Epithelial cell of esophagus (primary cell): ENCODE data around the gene PPP2R2C.

Source experiments
- DNase-seq: peaks from one replicate; pipeline ENCODE4 v3.0.0; 2010; ENCODE audit warnings: low read depth
- H3K4me3 ChIP-seq: 2 replicates; pipeline ENCODE4 v1.5.1; 2011; ENCODE audit warnings: mild to moderate bottlenecking, low read length, control low read depth
- CTCF ChIP-seq: IDR thresholded peaks from 2 replicates; pipeline ENCODE4 v1.5.1; 2011; ENCODE audit warnings: low read depth, mild to moderate bottlenecking, low read length, control low read depth, inconsistent platforms; ENCODE audit not compliant: insufficient read depth; ENCODE audit errors: missing control alignments

The PPP2R2C gene

GRCh38 chr4:6281436-6282313 lies 190.7 kb downstream of the PPP2R2C start:
- no peak overlapping the region for H3K4me3 ChIP-seq
- no peak for TF ChIP-seq CTCF
- no peak for DNase-seq

DNA sequence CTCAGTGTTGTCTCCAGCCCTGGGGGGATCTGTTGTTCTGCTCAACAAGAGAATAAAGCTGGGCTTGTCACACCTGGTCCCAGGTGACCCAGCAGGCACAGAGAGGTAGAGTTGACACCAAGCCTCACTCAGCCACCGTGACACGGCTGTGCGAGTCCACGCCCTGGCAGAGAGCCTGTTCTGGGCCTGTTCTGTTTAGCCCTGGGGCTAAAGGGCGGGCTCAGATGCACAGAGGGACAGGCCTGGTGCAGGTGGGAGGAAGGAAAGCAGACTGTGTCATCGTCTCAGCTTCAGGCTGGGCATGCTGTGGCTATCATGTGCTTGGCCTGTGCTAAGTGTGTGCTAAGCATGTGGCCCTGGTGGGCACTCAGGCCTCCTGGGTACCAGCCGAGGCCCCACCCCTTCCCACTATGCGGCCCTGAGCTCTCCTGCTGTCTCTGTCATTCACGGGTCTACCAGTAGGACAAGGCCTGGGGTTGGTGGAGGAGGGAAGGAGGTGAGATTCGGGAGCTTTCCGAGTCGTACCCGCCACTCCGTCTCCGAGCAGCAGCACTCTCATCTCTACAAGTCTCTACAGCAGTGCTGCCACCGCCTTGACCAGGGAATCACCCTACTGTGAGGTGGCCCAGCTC lies 191.9 kb downstream of the PPP2R2C start:
- no peak overlapping the region for H3K4me3 ChIP-seq

DNA sequence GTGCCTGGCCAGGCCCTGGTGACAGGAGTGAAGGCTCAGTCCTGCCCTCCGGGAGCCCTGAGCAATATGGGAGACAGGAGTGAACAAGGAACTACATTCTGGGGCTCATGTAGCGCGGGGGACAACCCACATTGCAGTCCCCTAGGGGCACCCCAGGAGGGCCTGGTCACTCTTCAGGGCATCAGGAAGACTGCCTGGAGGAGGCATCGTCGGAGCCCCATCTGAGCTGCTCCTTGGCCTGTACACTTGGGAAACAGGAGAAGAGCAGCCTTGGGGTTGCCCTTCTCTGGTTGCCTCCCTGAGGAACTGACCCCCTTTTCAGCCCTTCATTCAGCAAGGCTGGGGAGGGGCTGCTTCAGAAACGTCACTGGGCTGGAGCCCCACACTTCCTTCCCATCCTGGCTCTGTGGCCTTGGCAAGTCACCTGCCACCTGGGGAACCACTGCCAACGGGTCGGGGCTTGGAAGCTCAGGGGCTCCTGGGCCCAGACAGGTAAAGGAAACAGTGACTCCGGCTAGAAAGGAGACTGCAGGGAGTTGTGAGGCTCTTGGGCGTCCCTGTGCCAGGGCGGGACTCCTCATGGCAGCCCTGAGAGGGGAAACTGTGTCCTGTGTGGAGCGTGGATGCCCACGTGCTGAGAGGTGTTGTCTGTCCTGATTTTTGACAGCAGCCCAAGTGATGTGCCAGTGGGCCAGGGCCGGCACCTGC lies 192.7 kb downstream of the PPP2R2C start:
- TF ChIP-seq CTCF = no peak
- H3K4me3 ChIP-seq = no peak overlapping the region
- DNase-seq = no peak

More for the DNA sequence above, 191.9 kb downstream of the PPP2R2C start:
- TF ChIP-seq CTCF = no peak
- DNase-seq = peak; percentile 81

GRCh38 chr4:6278801-6279197 lies 193.6 kb downstream of the PPP2R2C start:
- H3K4me3 ChIP-seq = no peak overlapping the region
- TF ChIP-seq CTCF = no peak
- no peak for DNase-seq

DNA sequence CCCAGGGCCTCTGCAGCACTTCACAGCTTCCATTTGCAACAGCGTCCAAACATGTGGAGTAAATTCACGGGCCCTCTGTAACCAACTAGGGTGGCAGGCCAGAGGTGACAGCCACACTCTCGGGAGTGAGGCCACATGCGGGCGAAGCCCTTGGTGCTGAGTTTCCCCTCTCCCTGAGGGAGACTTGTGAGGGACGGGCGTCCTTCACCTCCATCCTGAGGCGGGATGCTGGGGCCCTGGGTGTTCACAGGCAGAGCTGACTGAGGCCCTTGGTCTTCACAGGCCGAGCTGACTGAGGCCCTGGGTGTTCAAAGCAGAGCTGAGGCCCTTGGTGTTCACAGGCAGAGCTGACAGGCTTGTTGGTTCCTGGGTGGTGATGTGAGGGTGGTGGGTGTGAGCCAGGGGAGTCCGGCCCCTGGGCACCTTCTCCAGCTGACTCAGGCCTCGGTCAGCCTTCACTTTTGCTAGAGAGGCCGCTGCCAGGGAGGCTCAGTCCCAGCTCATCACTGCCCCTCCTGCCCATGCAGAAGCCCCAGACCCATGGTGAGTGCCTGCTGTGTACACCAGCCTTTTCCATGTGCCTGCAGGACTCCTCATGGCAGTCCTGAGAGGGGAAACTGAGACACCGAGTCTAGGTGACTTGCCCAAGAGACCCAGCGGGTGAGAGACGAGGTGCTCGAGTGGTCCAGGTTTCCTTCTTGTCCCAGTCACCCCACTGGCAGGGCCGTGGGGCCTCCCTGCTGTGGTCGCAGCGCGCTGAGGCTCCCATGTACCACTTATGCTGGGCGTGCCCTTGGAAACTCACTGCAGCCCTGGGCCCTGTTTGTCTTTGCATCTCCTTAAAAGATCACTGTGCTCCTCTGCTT lies 194.2 kb downstream of the PPP2R2C start:
- no peak overlapping the region for H3K4me3 ChIP-seq
- no peak for TF ChIP-seq CTCF
- DNase-seq = no peak

DNA sequence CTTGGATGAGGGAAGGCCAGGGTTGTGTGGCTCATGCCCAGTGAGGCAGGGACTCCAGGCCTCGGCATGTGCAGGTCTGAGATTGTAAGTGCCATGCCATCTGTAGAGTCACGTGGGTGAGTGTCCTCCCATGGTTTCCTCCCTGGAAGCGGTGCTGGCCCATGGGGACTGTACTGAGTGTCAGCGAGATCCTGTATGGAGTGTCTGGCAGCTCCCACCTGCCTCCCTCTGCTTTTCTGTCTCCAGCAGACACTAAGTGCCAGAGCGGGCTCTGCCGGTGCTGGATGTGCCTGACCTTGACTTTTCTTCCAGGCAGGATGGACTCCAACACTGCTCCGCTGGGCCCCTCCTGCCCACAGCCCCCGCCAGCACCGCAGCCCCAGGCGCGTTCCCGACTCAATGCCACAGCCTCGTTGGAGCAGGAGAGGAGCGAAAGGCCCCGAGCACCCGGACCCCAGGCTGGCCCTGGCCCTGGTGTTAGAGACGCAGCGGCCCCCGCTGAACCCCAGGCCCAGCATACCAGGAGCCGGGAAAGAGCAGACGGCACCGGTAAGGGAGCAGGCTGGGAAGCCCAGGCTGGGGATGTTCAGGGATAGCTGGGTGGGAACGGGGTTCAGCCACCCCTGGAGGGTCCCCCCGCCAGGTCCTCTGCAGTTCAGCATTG lies 195.1 kb downstream of the PPP2R2C start:
- no peak for DNase-seq
- no peak overlapping the region for H3K4me3 ChIP-seq
- TF ChIP-seq CTCF = no peak
